B cell (primary cell): ENCODE results near the gene POLN. TPM values are rescaled to one million over a fixed set of nuclear protein-coding genes. Genes with fewer than 3 reads are reported as not detected.
A peak's percentile ranks its signal among the peaks of the same experiment; 100 is the strongest.

ENCODE experiments used
- ATAC-seq: fragments of 200-7000 bp; cut with Tn5 transposase; one replicate; pipeline ENCODE4 v1.10.0; 2021; ENCODE audit warnings: low read depth, mild to moderate bottlenecking, moderate number of reproducible peaks, moderate library complexity
- CTCF ChIA-PET: fragments of 350-600 bp; sonication (Branson Sonifier 250); formaldehyde crosslinking; loops from one replicate; lab custom pipeline; 2021; ENCODE audit warnings: antibody characterized with exemption, inconsistent platforms; lab: Charles Lee
- POLR2A ChIA-PET: fragments of 350-600 bp; sonication (Branson Sonifier 250); formaldehyde crosslinking; loops from one replicate; lab custom pipeline; 2021; ENCODE audit warnings: antibody characterized with exemption; lab: Charles Lee
- DNase-seq: peaks from one replicate; pipeline ENCODE4 v3.0.0; 2013
- H2AFZ ChIP-seq: 2 replicates; pipeline ENCODE4 v1.6.1; 2012; ENCODE audit warnings: mild to moderate bottlenecking, low read depth, low read length; ENCODE audit not compliant: insufficient read depth, poor library complexity, severe bottlenecking
- H3K27ac ChIP-seq, 2 donors: 1 replicate in 1 of 2; 2 replicates in 1 of 2; pipeline ENCODE4 v1.5.1; 2012 to 2013; ENCODE audit warnings: low read length in 2 of 2, mild to moderate bottlenecking in 2 of 2, moderate library complexity in 1 of 2
- H3K27me3 ChIP-seq, 4 experiments: fragments of 200-600 bp in 1 of 4; sonication (generic) in 1 of 4; replicated peaks in 1 of 4; 1 replicate in 2 of 4; 2 replicates in 2 of 4; pipeline versions ENCODE4 v1.6.1 to v1.7.0; 2013 to 2016; ENCODE audit warnings: low read length in 3 of 4, mild to moderate bottlenecking in 2 of 4, mixed read lengths in 1 of 4, moderate library complexity in 1 of 4; ENCODE audit not compliant: insufficient read depth in 4 of 4, control insufficient read depth in 3 of 4; ENCODE audit errors: control extremely low read depth in 1 of 4
- H3K36me3 ChIP-seq, 2 experiments: replicated peaks in 1 of 2; 1 replicate in 1 of 2; 2 replicates in 1 of 2; pipeline versions ENCODE4 v1.6.1 to v1.7.1; 2013; ENCODE audit warnings: low read length in 1 of 2; ENCODE audit not compliant: insufficient read depth in 2 of 2, control insufficient read depth in 1 of 2; ENCODE audit errors: control extremely low read depth in 1 of 2, extremely low read depth in 1 of 2
- H3K4me1 ChIP-seq, 2 donors: fragments of 200-600 bp in 1 of 2; sonication (generic) in 1 of 2; 1 replicate in 1 of 2; 2 replicates in 1 of 2; pipeline versions ENCODE4 v1.5.1 to v1.6.1; 2013 to 2017; ENCODE audit warnings: low read length in 2 of 2; ENCODE audit not compliant: control insufficient read depth in 2 of 2, insufficient read depth in 2 of 2
- H3K4me2 ChIP-seq: replicated peaks from 2 replicates; pipeline ENCODE3; 2012; ENCODE audit warnings: mild to moderate bottlenecking, low read depth, low read length; ENCODE audit not compliant: poor library complexity, severe bottlenecking
- H3K4me3 ChIP-seq, 5 experiments: fragments of 200-600 bp in 1 of 5; sonication (generic) in 1 of 5; 1 replicate in 3 of 5; 2 replicates in 2 of 5; pipeline versions ENCODE4 v1.5.1 to v1.7.0; 2011 to 2016; ENCODE audit warnings: low read length in 4 of 5, mild to moderate bottlenecking in 4 of 5, low read depth in 2 of 5, control low read depth in 1 of 5, moderate library complexity in 1 of 5; ENCODE audit not compliant: insufficient read depth in 1 of 5; ENCODE audit errors: control extremely low read depth in 1 of 5, extremely low read depth in 1 of 5
- H3K79me2 ChIP-seq: fragments of 200-600 bp; sonication (generic); one replicate; pipeline ENCODE4 v1.6.0; 2016; ENCODE audit warnings: low read length; ENCODE audit not compliant: control insufficient read depth, insufficient read depth
- H3K9ac ChIP-seq: fragments of 200-600 bp; sonication (generic); 2 replicates; pipeline ENCODE4 v1.6.1; 2017; ENCODE audit warnings: mild to moderate bottlenecking, low read length, moderate library complexity
- H3K9me3 ChIP-seq, 3 donors: one replicate each; pipeline versions ENCODE4 v1.6.1 to v1.7.1; 2013; ENCODE audit warnings: low read length in 2 of 3; ENCODE audit not compliant: control insufficient read depth in 2 of 3, insufficient read depth in 1 of 3; ENCODE audit errors: control extremely low read depth in 1 of 3
- H4K20me1 ChIP-seq: 2 replicates; pipeline ENCODE4 v1.6.0; 2012; ENCODE audit warnings: mild to moderate bottlenecking, low read length; ENCODE audit not compliant: insufficient read depth, control insufficient read depth, poor library complexity, severe bottlenecking
- H3K27ac Mint-ChIP-seq: one replicate; pipeline ENCODE4 v1.8.0; 2021; ENCODE audit warnings: mixed read lengths
- H3K27me3 Mint-ChIP-seq: one replicate; pipeline ENCODE4 v1.8.0; 2021; ENCODE audit warnings: mixed read lengths
- H3K4me1 Mint-ChIP-seq: one replicate; pipeline ENCODE4 v1.8.0; 2021; ENCODE audit warnings: mixed read lengths
- H3K4me3 Mint-ChIP-seq: one replicate; pipeline ENCODE4 v1.8.0; 2021; ENCODE audit warnings: mixed read lengths
- H3K9me3 Mint-ChIP-seq: one replicate; pipeline ENCODE4 v1.8.0; 2022; ENCODE audit warnings: mixed read lengths; ENCODE audit not compliant: insufficient read depth
- CTCF ChIP-seq: fragments of 200-600 bp; IDR thresholded peaks from one replicate; pipeline ENCODE4 v1.8.0; 2022; ENCODE audit warnings: antibody characterized with exemption, mild to moderate bottlenecking
- EZH2 ChIP-seq: IDR thresholded peaks from 2 replicates; pipeline ENCODE4 v1.6.1; 2012; ENCODE audit warnings: borderline replicate concordance, low read depth, mild to moderate bottlenecking, moderate library complexity, low read length; ENCODE audit not compliant: insufficient read depth, poor library complexity, severe bottlenecking
- WGBS: methylation state at CpG from one replicate; pipeline ENCODE4 v1.1.5; 2013; ENCODE audit warnings: missing lambda C conversion rate; ENCODE audit not compliant: insufficient coverage; 5-methylcytosine and 5-hydroxymethylcytosine counted together
- intact Hi-C: fragments of 100-400 bp; cut with micrococcal nuclease; formaldehyde crosslinking; loops from one replicate; pipeline ENCODE4 v1.10.0; 2022
- polyA plus RNA-seq: library from polyadenylated mRNA; depleted of rRNA; stranded (reverse); fragments of >200 nt; gene quantifications from 2 replicates; pipeline ENCODE4 v1.2.3, GENCODE V29; 2012
- total RNA-seq, 2 donors: library from RNA; stranded (reverse); fragments of 120-200 nt in 1 of 2; gene quantifications; 1 replicate in 1 of 2; 2 replicates in 1 of 2; pipeline versions ENCODE4 v1.2.3 to v1.2.4, GENCODE V29; 2013 to 2022

POLN gene
- total and polyA plus RNA-seq, 2 donors (not counting 1 experiment from before 2014, with no cell fraction given), result 0.73 to 1.5 TPM

DNA sequence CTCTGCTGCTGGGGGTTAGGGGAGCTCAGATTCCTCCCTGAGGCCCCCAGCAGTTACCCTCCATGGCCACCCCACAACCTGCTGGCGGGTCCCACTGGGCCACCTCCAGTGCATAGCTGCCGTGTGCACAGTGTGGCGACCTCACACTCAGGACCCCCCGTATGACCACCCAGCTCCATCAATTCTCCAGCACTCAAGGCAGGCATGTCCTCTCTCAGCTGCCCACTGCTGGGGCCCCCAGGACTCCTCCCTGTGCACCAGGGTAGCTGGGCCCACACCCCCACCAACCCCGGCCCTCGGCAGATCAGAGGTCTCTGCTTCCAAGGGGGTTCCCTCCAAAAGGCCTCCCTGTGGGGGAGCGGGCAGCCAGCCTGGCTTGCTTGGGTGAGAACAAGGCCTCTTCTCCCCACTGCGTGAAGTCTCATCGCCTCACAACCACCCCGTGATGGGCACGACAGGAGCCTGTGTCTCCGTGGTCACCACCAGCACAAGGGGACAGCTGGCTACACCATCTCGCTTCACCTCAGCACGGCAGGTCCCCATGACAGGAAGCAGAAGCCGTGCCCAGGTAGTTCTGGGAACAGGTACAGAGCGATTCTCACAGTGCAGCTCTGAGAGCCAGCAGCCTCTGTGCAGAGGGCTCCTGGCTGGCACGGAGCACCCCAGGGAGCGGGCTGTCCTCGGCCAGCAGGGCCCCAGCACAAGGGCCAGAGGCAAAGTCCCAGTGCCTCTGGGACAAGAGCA is 4.6 kb upstream of the POLN start:
- Histone ChIP-seq H3K27ac (no peak overlapping the region), H3K9ac (no peak overlapping the region), H3K4me2 (no peak overlapping the region), H3K79me2 (no peaks in the 10 kb centered on the region), H4K20me1 (peaks cover 16% of the 10 kb centered on the region), H3K27me3 (no peaks in the 10 kb centered on the region), H3K4me1 (peaks cover 8 to 11% of the 10 kb centered on the region in 2 donors), H3K36me3 (peaks cover 0 to 28% of the 10 kb centered on the region in 2 experiments), H3K4me3 (no peak overlapping the region), H2AFZ (no peak overlapping the region), H3K9me3 (no peaks in the 10 kb centered on the region)
- no peak for ATAC-seq
- CTCF ChIA-PET, result interaction anchor here (2.8 kb wide), 1 partner anchor 173 kb away, joined by 6 read pairs; the partner anchor contains the start of gene CFAP99
- Mint-ChIP-seq H3K4me1 (peaks cover 19% of the 10 kb centered on the region), H3K27me3 (no peaks in the 10 kb centered on the region), H3K9me3 (no peaks in the 10 kb centered on the region), H3K4me3 (no peak overlapping the region), H3K27ac (no peak overlapping the region)
- TF ChIP-seq CTCF, result no peak
- no peak for TF ChIP-seq EZH2
- DNase-seq, result peak; percentile 10
- intact Hi-C loops, result loop anchor here (10.0 kb wide), 1 partner anchor 242 kb away; the partner anchor contains the start of gene NELFA
- WGBS, result 95% methylated on average over 19 of the region's 19 CpGs
- POLR2A ChIA-PET, result interaction anchor here (1.1 kb wide), 1 partner anchor 16 kb away, joined by 3 read pairs; no protein-coding TSS in a partner anchor

DNA sequence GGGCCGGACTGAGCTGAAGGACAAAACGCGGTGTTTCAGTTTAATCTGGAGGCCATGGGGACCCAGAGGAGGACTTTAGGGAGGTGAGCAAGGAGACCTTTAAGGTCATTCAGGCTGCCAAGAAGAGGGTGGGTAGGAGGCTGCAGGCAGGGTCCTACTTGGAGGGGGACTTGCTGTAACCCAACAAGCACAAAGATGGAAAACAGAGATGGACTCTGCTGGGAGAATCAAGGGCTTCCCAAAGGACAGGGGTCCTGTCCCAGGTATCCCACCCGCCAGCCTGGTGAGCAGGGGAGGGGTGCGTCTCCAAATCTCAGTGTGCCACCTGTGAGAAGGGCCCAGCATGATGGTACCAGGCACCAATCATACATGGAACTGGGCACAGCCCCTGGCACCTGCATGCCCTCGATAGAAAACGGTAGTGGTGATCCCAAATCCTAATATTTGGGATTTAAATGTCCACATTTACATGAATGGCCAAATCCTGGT is 3.9 kb upstream of the POLN start:
- Mint-ChIP-seq H3K9me3 (no peaks in the 10 kb centered on the region), H3K27ac (peak overlapping the region; percentile 15), H3K4me1 (peaks cover 26% of the 10 kb centered on the region), H3K4me3 (no peak overlapping the region), H3K27me3 (no peaks in the 10 kb centered on the region)
- Histone ChIP-seq H4K20me1 (peaks cover 15% of the 10 kb centered on the region), H3K79me2 (peaks cover 6% of the 10 kb centered on the region), H2AFZ (no peak overlapping the region), H3K27ac (peak overlapping the region in 1 of 2 donors; percentile 2), H3K9me3 (no peaks in the 10 kb centered on the region), H3K4me1 (peaks cover 13 to 17% of the 10 kb centered on the region in 2 donors), H3K27me3 (no peaks in the 10 kb centered on the region), H3K4me3 (no peak overlapping the region), H3K4me2 (no peak overlapping the region), H3K9ac (no peak overlapping the region), H3K36me3 (peaks cover 0 to 28% of the 10 kb centered on the region in 2 experiments)
- ATAC-seq (no peak), DNase-seq (peak; percentile 7)
- WGBS, result 94% methylated on average over 7 of the region's 7 CpGs
- TF ChIP-seq EZH2, result no peak
- TF ChIP-seq CTCF, result no peak
- POLR2A ChIA-PET, result interaction anchor here (1.1 kb wide), 1 partner anchor 17 kb away, joined by 3 read pairs; no protein-coding TSS in a partner anchor
- intact Hi-C loops, result loop anchor here (10.0 kb wide), 1 partner anchor 241 kb away; the partner anchor contains the start of gene NELFA
- CTCF ChIA-PET, result interaction anchor here (2.8 kb wide), 1 partner anchor 174 kb away, joined by 6 read pairs; the partner anchor contains the start of gene CFAP99
